K562 treated with DMSO at 1 percent for 4 hours (cell line): Measurements from ENCODE around the gene RBMS1. TPM values are rescaled to one million over a fixed set of nuclear protein-coding genes. Genes with fewer than 3 reads are reported as not detected.

Experiments
- total RNA-seq: library from RNA; unstranded; fragments of 300-600 nt; gene quantifications from 2 replicates; pipeline ENCODE4 v1.2.3, GENCODE V29; 2022; ENCODE audit not compliant: insufficient read depth

RBMS1 gene
- total RNA-seq, result not detected in 2 replicates

GRCh38 chr2:160493227-160494028 is at the start of gene RBMS1:
Gene RBMS1 (minus strand): TSS chr2:160493807. CDS start chr2:160493363, 444 bp downstream.

